Loucy (cell line): Measurements from ENCODE around the gene TNNC2.

ENCODE experiments used
- CTCF ChIP-seq: fragments of 200-600 bp; sonication (generic); conservative IDR thresholded peaks from 2 replicates; pipeline ENCODE4 v1.5.1; 2014; ENCODE audit warnings: mild to moderate bottlenecking, antibody characterized with exemption, low read length
- EZH2phosphoT487 ChIP-seq: fragments of 200-600 bp; IDR thresholded peaks from 2 replicates; pipeline ENCODE4 v1.6.1; 2018; ENCODE audit warnings: antibody characterized with exemption, mild to moderate bottlenecking, moderate library complexity, borderline replicate concordance

GRCh38 chr20:45782890-45783289 lies 44.2 kb downstream of the TNNC2 start:
- TF ChIP-seq CTCF = no peak
- no peak for TF ChIP-seq EZH2phosphoT487
